ENCODE data around the gene UGT3A1.

UGT3A1 gene

GRCh38 chr5:35903631-35904203 lies 87.5 kb downstream of the UGT3A1 start:
- no peak for DNase-seq

DNA sequence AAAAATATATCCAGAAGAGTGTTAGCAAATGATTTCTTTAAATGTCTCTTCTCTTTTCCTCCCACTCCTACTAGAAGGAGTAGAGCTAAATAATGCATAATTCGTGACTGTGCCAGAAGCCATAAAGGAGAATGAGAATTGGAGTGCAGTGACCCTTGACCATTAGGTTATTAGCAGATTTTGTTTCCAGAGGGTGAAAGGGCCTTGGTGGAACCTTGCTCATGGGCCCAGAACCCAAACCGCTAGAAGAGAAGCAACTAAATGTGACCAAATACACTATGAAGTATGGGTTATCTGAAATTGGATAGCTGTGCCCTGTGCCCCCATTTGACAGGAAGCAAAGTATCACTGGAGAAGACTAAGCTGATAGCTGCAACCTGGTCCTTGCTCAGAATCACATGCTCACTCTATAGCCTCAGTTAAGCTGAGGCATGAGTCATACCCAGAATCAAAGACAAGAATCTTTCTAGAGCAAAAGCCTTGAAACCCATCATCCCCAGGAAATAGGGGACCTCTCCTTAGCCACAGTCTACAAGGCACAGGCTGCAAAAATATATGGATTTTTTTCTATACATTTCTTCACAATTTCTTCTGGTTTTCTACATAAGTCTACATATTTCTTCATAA lies 89.0 kb downstream of the UGT3A1 start:
- DNase-seq, result no peak
